Left lung (tissue), 10 donors: ENCODE measurements around the gene MRGPRD. TPM values are rescaled to one million over a fixed set of nuclear protein-coding genes. Genes with fewer than 3 reads are reported as not detected.

ENCODE experiments used
- ATAC-seq: fragments of 200-7000 bp; cut with Tn5 transposase; one replicate; pipeline ENCODE4 v1.9.1; 2020; ENCODE audit warnings: moderate library complexity
- DNase-seq, 4 donors: peaks; one replicate each; pipeline ENCODE4 v3.0.0-alpha.2; 2013 to 2020
- H3K27ac ChIP-seq, 2 donors: fragments of 200-600 bp; sonication (generic) in 1 of 2; one replicate each; pipeline versions ENCODE4 v1.5.0 to v1.8.0; 2020 to 2021
- H3K27me3 ChIP-seq, 2 donors: fragments of 200-600 bp; sonication (generic) in 1 of 2; one replicate each; pipeline versions ENCODE4 v1.5.0 to v1.8.0; 2020 to 2021
- H3K36me3 ChIP-seq, 2 donors: fragments of 200-600 bp; sonication (generic) in 1 of 2; one replicate each; pipeline versions ENCODE4 v1.5.0 to v1.8.0; 2020 to 2021
- H3K4me1 ChIP-seq, 2 donors: fragments of 200-600 bp; one replicate each; pipeline ENCODE4 v1.8.0; 2021
- H3K4me3 ChIP-seq, 2 donors: fragments of 200-600 bp; sonication (generic) in 1 of 2; one replicate each; pipeline versions ENCODE4 v1.5.0 to v1.8.0; 2020 to 2021; ENCODE audit warnings: mild to moderate bottlenecking in 1 of 2
- H3K9me3 ChIP-seq, 2 donors: fragments of 200-600 bp; sonication (generic) in 1 of 2; one replicate each; pipeline versions ENCODE4 v1.5.0 to v1.8.0; 2020 to 2021
- intact Hi-C, 2 donors: fragments of 100-400 bp; cut with DNase I; formaldehyde crosslinking; loops; one replicate each; pipeline versions ENCODE4 v1.11.2 to v1.14.2; 2022
- polyA plus RNA-seq, 6 donors: library from polyadenylated mRNA; unstranded; fragments of 120-200 nt; gene quantifications; one replicate each; pipeline ENCODE4 v1.2.1, GENCODE V29; 2013; ENCODE audit not compliant: insufficient read length in 6 of 6
- total RNA-seq, 2 donors: library from RNA; stranded (reverse); fragmentation: NEBNext Ultra II Directional; extraction: Animal tissue kit (Norgen Biotek cat#: 25700); gene quantifications; one replicate each; pipeline ENCODE4 v1.2.1, GENCODE V29; 2021
- TF ChIP-seq, protein P1 (sequence below), 2 donors: fragments of 200-600 bp; sonication (generic) in 1 of 2; IDR thresholded peaks; one replicate each; pipeline versions ENCODE4 v1.5.0 to v1.8.0; 2021; ENCODE audit warnings: antibody characterized with exemption in 2 of 2
- donor health status: DM: no; HTN: yes; CAD: no.
- donor health status: DM: no; HTN: no; CAD: no.

MRGPRD gene
- total and polyA plus RNA-seq, 8 donors, result not detected

DNA sequence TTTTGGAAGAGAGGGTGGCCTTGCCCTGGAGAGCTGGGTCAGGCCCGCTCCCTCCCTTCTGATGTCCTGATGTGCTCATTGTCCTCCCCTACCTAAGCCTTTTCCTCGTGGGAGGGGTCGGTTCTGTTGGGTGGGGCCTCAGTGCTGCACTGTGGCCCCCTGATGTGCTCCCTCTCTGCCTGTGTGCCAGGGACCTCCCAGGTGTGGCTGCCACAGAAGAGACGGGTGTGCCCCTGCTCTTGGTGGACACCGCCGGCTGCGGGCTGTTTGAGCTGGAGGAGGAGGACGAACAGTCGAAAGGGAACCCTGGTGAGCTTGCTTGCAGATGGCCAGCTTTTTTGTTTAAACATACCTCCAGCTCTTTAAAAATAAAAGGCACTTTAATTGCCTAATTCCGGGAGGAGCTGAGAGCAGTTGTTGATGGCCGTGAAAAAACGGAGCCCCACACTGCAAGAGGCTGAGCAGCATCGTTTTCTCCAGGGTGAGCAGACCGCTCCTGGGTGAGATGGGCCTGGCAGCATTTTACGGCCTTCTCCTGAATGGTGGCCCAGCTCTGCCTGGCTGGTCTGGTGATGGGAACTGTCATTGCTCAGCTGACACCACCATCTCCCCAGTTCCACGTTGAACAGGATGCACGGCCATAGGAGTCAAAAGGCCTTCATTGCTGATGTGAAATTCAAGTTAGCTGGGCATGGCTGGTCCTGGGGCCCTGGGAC is 47.0 kb downstream of the MRGPRD start:
- intact Hi-C loops, result loop anchor here in 1 of 2 donors (10.0 kb wide), 1 partner anchor 151 kb away; no protein-coding TSS in a partner anchor
- no peak overlapping the region for H3K4me3 ChIP-seq
- H3K27ac ChIP-seq, result no peak overlapping the region
- H3K9me3 ChIP-seq, result no peaks in the 10 kb centered on the region
- no peak for DNase-seq
- peaks cover 0 to 96% of the 10 kb centered on the region in 2 donors for H3K36me3 ChIP-seq
- TF ChIP-seq, protein P1, sequence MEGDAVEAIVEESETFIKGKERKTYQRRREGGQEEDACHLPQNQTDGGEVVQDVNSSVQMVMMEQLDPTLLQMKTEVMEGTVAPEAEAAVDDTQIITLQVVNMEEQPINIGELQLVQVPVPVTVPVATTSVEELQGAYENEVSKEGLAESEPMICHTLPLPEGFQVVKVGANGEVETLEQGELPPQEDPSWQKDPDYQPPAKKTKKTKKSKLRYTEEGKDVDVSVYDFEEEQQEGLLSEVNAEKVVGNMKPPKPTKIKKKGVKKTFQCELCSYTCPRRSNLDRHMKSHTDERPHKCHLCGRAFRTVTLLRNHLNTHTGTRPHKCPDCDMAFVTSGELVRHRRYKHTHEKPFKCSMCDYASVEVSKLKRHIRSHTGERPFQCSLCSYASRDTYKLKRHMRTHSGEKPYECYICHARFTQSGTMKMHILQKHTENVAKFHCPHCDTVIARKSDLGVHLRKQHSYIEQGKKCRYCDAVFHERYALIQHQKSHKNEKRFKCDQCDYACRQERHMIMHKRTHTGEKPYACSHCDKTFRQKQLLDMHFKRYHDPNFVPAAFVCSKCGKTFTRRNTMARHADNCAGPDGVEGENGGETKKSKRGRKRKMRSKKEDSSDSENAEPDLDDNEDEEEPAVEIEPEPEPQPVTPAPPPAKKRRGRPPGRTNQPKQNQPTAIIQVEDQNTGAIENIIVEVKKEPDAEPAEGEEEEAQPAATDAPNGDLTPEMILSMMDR (IDR thresholded peaks at IDR 0.05), result no peak
- no peak for ATAC-seq
- H3K4me1 ChIP-seq, result peaks cover 0 to under 1% of the 10 kb centered on the region in 2 donors
- no peaks in the 10 kb centered on the region for H3K27me3 ChIP-seq

DNA sequence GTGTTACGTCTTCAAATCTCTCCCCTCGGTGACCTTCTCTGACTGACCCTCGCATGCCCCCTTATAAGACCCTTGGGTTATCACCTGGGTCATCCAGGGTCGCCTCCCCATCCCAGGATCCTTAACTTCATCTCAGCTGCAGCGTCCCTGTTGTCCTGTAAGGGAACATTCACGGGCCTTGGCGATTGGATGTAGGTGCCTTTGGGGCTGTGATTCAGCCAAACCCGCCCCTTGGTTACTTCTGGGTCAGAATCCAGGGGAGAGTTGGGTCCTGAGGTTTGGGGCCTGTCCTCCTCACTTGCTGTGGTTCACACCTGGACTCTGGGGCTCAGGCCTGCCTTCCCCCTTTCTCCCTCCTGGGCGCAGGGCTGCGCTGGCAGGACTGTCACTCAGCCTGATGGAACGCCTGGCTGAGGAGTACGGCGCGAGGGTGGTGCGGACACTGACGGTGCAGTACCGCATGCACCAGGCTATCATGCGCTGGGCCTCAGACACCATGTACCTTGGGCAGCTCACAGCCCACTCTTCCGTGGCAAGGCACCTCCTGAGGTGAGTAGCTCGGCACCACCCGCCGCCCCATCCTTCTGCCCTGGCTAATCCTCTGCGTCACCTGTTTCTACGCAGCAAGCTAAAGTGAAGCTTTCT is 47.7 kb downstream of the MRGPRD start:
- Histone ChIP-seq H3K4me1 (peaks cover 6 to 7% of the 10 kb centered on the region in 2 donors), H3K36me3 (peaks cover 0 to 96% of the 10 kb centered on the region in 2 donors), H3K9me3 (no peaks in the 10 kb centered on the region), H3K27ac (no peak overlapping the region), H3K4me3 (no peak overlapping the region), H3K27me3 (no peaks in the 10 kb centered on the region)
- no peak for ATAC-seq
- intact Hi-C loops, result loop anchor here in 1 of 2 donors (10.0 kb wide), 1 partner anchor 152 kb away; no protein-coding TSS in a partner anchor
- DNase-seq, result no peak
- TF ChIP-seq, protein P1 (IDR thresholded peaks at IDR 0.05), result no peak

DNA sequence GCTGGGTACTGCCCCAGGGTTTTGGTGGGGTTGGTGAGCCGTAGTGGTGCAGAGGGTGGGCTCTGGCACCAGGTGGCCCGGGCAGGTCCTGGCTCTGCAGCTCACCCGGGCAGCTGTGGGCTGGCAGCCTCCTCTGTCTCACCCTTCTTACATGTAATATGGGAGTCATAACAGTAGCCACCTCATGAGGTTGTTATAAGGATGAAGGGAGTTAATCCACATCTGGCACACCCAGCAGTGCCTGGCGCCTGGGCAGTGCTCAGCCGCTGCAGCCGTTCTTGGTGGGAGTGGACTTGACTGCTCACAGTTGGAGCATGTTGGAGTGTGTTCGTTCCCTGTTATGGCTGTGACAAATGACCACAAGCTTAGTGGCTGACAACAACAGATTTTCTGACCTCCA is 48.4 kb downstream of the MRGPRD start:
- Histone ChIP-seq H3K27me3 (no peaks in the 10 kb centered on the region), H3K4me3 (no peak overlapping the region), H3K27ac (no peak overlapping the region), H3K4me1 (peaks cover 11 to 13% of the 10 kb centered on the region in 2 donors), H3K36me3 (peaks cover 0 to 96% of the 10 kb centered on the region in 2 donors), H3K9me3 (no peaks in the 10 kb centered on the region)
- DNase-seq (no peak), ATAC-seq (no peak)
- intact Hi-C loops, result loop anchor here in 1 of 2 donors (10.0 kb wide), 1 partner anchor 152 kb away; no protein-coding TSS in a partner anchor
- TF ChIP-seq, protein P1 (IDR thresholded peaks at IDR 0.05), result no peak

DNA sequence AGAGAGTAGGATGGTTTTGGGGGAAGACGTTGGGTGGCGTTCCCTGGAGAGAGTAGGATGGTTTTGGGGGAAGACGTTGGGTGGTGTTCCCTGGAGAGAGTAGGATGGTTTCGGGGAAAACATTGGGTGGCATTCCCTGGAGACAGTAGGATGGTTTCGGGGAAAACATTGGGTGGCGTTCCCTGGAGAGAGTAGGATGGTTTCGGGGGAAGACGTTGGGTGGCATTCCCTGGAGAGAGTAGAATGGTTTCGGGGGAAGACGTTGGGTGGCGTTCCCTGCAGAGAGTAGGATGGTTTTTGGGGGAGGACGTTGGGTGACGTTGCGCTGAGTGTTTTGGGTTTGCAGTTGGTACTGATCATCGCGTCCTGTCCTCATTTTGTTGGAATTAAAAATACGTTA is 48.9 kb downstream of the MRGPRD start:
- intact Hi-C loops, result loop anchor here in 1 of 2 donors (10.0 kb wide), 1 partner anchor 153 kb away; no protein-coding TSS in a partner anchor
- no peak overlapping the region for H3K4me3 ChIP-seq
- peaks cover 11 to 17% of the 10 kb centered on the region in 2 donors for H3K4me1 ChIP-seq
- no peaks in the 10 kb centered on the region for H3K27me3 ChIP-seq
- H3K9me3 ChIP-seq, result no peaks in the 10 kb centered on the region
- TF ChIP-seq, protein P1 (IDR thresholded peaks at IDR 0.05), result no peak
- peaks cover 0 to 96% of the 10 kb centered on the region in 2 donors for H3K36me3 ChIP-seq
- H3K27ac ChIP-seq, result no peak overlapping the region
- DNase-seq (no peak), ATAC-seq (no peak)
